GM12801 (cell line): Measurements from ENCODE around the gene KCNH2.

Experiments used
- CTCF ChIP-seq: IDR thresholded peaks from one replicate; pipeline ENCODE4 v1.5.1; 2011; ENCODE audit warnings: control low read depth; ENCODE audit not compliant: insufficient read length; ENCODE audit errors: extremely low read depth

The KCNH2 gene

DNA sequence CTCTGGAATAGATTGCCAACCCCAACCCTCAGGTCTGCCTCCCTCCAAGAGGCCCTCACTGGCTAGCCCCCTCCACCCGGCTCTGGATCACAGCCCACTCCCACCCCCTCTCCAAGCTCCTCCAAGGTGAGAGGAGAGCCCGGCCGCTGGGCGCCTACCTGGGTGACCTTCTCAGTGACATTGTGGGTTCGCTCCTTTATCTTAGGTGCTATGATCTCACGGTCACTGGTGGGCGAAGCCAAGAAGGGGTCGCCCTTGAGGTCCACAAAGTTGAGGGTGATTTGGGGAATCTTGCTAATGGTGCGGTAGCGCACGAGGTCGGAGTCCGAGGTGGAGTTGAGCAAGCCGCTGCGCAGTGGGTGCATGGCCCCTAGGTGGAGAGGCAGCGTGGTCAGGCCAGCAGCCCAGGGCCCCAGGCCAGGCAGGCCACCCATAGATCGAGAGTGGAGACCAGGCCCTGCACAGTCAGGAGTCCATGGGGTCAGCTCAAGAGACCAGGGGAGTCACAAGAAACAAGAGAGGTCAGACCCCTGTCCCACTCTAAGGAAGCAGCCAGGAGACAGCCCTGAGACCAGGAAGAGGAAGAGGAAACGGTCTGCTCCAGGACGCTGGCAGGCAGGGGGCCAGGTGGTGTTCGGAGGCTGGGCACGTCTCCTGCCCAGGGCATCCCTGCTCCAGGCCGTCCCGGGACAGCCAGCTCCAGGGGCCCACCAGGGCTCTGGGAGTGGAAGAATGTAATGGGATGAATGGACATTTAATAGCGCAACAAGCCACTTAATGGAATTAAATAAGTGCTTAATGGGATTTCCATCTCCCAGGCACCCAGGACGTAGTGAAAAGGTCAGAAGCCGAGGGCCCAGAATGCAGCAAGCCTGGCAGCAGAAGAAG, 20.7 kb downstream of the KCNH2 start:
- TF ChIP-seq CTCF: no peak

- no peak for TF ChIP-seq CTCF
Observed at GRCh38 chr7:150956395-150957132, 21.6 kb downstream of the KCNH2 start.

- no peak for TF ChIP-seq CTCF
Observed at GRCh38 chr7:150955519-150956394, 22.4 kb downstream of the KCNH2 start.

DNA sequence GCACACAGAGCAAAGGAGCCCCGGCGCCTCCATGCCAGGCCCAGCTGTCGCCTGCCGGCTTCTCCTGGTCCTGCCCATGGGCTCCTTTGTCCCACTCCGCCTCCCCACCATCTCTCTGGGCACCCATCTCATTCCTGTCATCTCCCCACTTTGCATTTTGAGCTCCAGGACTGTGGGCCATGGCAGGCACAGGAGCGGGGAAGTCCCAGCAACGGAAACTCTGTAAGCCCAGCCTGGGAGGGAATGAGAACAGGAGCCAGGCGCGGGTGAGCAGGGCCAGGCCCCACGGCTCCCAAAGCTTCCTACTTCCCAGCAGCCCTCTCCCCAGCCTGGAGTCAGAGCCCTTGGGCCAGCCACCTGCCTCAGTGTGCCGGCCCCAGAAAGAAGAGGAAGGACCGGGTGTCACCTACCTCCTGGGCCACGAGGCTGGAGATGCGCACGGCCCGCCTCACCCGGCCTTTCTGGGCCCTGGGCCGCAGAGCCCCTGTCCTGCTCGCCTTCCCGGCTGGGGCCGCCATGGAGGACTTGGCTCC, 23.1 kb downstream of the KCNH2 start:
- TF ChIP-seq CTCF: no peak

DNA sequence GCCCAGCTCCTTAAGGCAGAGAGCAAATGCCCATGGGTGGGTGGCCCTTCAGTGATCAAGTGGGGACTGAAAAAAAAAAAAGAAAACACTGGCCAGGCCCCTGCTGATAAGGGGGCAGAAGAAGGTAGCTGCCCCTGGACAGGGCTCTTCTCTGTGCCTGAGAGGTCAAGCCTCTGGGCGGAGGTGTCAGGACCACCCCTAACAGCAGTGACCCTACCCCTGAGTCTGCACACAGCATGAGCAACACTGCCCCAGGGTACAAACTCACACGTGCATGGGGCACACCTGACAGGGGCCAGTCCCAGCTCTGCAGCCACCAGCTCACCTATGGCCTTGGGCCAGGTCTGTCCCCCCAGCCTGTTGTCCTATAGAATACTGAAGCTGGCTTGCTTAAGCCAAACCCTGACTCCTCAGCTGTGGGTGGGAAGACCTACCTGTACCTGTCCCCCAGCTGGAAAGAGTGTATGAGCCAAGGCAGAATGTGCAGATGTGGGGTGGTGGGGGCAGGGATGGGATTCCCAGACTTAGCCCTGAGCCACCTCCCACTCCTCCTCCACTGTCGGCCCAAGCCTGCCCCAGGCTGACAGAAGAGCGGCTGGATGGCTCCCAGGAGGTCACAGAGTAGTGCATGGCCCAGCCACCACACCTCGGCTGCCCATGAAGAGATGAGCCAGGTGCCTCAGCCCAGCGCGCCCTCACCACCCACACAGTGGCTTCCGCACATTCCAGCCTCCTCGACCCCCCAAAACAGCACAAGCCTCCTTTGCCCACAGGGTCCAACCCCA, 23.7 kb downstream of the KCNH2 start:
- no peak for TF ChIP-seq CTCF

DNA sequence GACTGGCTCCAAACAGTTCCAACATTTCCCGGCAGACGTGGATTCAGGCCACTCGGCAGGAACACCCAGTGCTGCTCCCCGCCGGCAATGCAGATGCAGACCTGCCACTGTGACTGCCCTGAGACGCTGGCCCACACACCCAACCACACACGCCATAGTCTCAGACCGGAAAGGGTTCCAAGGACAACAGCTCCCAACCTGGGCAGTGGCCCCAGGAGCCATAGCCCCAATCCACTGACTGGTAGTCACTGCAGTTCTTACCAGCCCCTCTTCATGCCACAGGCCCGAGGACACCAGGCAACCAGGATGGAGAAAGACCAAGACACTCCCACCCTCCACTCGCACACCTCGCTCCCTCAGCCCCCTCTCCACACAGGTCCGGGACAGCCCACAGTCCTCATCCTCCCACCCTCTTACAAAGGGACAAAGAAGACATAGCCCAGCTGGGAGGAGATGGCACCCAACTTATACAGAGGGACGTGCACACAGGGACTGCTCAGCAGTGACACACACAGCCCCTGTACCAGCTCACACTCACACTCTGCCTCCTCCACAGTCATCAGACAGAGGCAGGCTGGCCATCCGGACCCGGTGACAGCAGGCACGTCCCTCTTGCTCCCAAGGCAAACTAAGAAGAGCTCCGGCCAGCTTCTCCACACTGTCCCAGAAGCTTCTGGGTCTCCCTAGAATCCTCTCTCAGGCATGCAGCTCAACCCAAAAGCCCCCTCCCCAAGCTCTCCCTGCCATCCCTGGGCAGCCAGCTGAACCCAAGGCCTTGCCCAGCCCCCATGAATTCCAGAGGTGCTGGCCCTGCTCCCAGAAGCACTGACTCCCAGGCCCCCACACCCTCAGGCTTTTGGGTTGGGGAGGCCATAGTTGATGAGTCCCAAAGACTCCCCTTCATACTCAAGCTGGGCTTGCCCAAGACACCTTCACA, 24.8 kb downstream of the KCNH2 start:
- no peak for TF ChIP-seq CTCF
